Activated CD8-positive, alpha-beta memory T cell treated with anti-CD3 and anti-CD28 coated beads for 48 hours (primary cell): ENCODE results near the gene CAPG.
"Not testable (repeated sequence)": the region's sequence is repeated elsewhere in the genome, so short reads cannot be mapped to it uniquely, and the experiment has no call there.

Source experiments
- DNase-seq, 3 experiments: peaks; one replicate each; pipeline ENCODE4 v3.0.0-alpha.2; 2020; ENCODE audit warnings: low read depth in 2 of 3, low spot score in 2 of 3

The CAPG gene

DNA sequence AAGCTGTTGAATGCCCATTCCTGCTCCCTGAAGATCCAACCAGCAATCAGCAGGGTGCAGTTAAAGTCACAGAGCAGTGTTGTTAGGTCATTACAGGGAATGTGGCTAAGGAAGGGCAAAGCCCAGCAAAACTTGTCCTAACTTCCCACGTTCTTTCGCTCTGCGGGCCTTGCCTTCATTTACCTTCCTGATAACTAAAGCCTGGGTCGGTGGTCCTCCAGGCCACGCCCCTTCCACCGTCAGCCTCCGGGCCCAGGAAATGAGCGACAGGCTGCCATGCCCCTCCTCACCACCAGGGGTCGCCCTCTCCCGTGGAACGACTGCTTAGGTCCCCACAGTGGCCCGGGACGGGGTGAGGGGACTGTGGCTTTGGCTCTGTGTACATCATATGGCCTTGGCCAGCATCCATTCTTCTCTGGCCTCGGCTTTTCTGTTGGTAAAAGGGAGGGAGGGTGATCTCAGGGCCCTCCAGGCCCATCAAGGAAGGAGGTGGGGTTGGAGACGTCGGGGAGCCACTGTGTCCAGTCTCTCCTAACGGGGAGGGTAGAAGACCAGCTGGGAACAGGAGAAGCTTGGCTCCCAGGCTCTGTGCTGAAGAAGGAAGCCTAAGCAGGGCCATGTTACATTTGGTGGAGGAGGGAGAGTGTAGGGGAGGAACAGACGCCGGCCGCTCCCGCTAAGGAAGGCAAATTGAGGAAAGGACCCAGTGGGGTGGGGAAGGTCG, 10.5 kb upstream of the CAPG start:
- peak; percentile 70 to 99 (median 98) for DNase-seq

GRCh38 chr2:85419009-85419675, 9.0 kb upstream of the CAPG start:
- DNase-seq: no peak

DNA sequence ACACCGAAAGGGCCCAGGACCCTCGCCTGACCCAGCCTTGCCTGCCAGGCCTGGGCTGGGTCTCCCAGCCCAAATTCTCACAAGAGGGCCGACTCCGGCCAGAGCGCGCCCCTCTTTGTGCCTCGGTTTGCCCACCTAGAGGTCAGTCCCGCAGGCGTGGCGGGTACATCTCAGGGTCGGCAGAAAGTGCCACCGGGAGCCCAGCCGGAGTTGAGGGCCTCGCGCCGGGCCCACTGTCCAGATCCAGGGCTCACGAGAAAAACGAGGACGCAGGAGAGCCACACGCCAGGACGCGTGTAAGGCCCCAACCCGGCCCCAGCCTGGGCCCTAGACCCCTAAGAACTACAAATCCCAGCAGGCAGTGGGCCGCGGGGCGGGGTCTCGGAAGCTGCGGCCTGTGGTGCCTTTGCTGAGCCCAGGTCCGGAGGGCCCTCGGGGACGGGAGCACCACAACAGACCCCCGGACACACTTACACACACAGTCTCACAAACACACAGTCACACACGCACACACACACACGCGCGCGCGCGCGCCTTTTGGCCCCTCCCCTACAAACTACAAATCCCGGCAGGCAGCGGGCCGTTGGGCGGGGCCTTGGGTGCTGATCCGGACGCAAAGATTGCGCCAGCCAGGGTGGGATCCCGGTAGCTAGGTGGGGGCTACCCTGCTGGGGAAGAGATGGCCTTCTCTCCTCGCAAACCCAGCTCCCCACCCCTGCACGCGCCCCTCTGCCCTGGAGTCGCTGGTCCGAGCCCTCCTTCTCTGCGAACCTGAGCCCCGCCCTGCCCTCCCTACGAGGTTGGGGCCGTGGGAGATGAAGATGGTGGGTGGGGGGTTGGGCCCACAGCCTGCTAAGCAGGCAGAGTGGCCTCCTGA, 8.2 kb upstream of the CAPG start, which contains the start of gene SH2D6:
SH2D6 (plus strand) TSS at position 583 of the 877 bp plus-strand sequence. CDS start 10,752 bp downstream, outside the sequence.
- DNase-seq: peak; percentile 65 to 69 (median 66)

- no peak for DNase-seq
Observed at GRCh38 chr2:85415980-85416650, 5.9 kb upstream of the CAPG start.

DNA sequence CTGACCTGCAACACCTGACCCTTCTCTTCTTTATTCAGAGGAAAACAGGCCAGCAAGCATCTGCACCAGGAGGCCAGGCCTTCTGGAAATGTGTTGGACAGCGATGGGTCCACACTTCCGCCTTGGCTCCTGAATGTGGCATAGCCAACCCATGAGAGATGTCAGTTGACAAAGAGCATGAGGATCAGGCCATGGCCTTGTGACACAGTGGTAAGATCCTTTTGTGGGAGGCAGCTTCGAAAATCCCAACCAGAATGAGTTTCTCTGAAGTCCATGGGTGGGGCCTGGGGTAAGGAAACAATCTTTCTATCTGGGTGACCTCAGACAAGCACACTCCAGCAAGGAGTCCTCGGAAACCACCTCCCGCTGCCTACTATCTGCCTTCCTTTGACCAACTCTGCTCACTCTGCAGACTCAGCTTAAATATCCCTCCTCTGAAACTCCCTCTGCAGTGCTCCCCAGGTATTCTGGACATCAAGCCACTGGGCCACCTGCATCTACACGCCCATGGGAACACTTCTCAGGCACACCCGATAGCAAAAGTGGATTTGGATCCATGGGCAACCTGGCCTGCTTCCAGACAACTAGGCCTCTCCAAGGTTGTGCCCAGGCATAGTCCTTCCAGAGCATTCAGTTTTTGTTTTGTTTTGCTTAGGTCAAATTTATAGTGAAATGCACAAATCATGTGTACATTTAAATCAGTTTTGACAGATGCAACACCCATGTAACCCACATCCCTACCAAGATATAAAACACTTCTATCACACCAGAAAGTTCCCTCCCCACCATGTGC, 4.8 kb upstream of the CAPG start:
- DNase-seq: no peak

DNA sequence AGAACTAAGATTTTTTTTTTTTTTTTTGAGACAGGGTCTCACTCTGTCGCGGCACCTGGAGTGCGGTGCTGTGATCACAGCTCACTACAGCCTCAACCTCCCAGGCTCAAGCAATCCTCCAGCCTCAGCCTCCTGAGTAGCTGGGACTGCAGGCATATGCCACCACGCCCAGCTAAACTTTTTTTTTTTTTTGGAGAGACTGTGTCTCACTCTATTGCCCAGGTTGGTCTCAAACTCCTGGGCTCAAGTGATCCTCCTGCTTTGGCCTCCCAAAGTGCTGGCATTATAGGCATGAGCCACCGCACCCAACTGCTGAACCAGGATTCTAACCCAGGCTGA, 4.2 kb upstream of the CAPG start:
- DNase-seq: not testable (repeated sequence)

- peak in 1 of 3 experiments; percentile 36 for DNase-seq
Observed at GRCh38 chr2:85413592-85414420, 3.6 kb upstream of the CAPG start.

- no peak for DNase-seq
Observed at GRCh38 chr2:85411405-85411748, 1.2 kb upstream of the CAPG start.

- no peak for DNase-seq
Observed at GRCh38 chr2:85410584-85411404, 628 bp upstream of the CAPG start.

- peak in 1 of 3 experiments; percentile 58 for DNase-seq
Observed at GRCh38 chr2:85405201-85406059, 4.7 kb downstream of the CAPG start.

DNA sequence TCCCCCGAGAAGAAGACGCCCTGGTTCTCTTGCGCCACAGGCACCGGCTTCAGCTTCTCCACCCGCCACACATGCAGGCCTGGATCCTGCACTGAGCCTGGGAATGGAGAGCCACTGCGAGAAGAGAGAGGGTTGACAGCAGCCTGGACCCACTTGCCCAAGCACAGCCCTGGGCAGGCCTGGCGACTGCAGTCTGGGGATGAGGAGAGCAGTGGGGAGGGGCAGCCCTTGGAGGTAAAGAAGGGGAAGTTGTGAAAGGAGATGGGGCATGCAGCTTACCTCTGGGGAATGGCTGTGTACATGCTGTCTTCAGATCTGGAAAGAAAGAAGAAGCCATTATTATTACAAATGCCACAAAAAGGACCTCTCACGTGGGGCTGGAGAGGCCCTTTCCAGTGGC, 8.3 kb downstream of the CAPG start:
- DNase-seq: no peak

DNA sequence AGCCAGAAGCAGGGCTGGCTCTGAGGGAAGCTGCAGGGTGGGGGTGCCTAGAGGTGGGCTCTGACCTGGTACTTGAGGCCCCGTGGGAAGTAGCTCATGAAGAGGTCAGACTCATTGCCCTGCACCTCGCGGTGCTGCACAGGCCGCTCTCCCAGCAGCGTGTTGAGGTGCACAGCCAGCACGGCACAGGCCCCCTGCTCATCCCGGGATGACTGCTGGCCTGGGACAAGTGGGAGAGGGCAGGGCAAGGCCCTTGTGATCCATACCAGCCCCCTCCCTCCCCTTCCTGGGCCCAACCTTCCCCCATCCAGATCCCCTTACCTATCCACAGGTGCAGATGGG, 8.7 kb downstream of the CAPG start:
- DNase-seq: no peak

DNA sequence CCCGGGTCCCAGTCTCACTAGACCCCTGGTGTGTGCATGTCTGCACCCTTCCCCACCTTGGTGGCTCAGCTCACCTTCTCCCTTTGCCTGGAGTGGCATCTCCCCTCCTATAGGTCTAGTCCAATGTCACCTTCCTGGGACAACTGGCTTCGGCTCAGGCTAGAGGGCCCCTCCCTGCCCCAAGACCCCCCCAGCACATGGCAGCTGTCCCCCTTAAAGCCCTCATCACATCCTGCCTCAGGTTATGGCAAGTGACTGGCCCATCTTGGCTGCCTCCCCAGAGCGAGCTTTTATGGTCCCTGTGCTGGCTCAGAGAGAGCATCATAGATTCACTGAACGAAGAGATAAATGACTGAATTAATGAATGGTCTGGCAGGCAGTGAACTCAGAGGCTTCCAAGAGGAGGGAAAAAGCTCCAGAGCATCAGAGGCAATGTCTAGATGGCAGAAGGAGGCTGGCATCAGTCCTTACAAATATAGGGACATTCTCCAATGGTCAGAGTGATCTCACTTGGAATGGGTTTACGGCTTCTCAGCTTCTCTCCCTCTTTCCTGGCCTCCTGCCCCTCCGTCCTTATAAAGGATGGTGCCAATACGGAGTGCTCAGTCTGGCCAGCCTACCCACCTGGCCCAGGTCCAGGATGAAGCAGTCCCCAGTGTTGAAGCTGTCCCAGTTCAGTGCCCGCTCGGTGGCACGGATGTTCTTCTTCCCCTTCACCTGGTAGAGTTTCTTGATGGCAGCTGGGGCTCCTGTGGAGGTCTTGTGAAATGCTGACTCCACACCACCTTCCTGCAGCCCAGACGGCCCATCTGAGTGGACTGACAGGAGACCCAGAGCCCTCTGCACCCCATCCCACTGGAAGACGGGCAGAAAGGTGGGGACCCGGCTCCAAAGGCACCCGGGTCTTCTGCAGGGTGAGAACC, 9.4 kb downstream of the CAPG start:
- DNase-seq: no peak

DNA sequence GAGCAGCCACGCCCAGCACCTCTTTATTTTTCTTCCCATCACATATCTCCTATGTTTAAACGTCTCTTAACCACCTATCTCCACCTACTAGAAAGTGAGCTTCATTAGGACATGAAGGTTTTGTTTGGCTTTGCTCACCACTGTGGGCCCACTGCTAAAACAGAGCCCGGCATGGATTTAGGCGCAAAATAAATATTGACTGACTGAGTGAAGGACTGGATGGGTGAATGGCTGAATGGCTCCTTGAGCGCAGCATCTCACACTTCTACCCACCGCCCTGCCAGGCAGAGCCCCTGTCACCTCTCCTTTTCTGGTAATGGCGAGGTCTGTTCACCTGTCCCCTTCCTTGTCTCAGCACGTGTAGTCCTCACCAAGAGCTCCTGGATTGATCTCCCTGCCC, 10.1 kb downstream of the CAPG start:
- no peak for DNase-seq

DNA sequence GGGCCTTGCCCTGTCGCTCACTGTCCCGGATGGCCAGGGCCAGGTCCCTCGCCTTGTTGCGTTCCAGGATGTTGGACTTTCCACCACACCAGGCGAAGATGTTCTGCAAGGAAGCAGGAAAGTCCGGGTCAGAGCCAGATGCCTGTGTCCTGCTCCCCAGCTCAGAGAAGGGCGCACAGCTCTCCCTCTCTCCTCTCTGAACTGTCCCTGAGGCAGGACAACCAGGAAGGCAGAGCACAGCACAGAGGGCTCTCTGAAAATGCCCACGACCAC, 11.0 kb downstream of the CAPG start:
- no peak for DNase-seq

DNA sequence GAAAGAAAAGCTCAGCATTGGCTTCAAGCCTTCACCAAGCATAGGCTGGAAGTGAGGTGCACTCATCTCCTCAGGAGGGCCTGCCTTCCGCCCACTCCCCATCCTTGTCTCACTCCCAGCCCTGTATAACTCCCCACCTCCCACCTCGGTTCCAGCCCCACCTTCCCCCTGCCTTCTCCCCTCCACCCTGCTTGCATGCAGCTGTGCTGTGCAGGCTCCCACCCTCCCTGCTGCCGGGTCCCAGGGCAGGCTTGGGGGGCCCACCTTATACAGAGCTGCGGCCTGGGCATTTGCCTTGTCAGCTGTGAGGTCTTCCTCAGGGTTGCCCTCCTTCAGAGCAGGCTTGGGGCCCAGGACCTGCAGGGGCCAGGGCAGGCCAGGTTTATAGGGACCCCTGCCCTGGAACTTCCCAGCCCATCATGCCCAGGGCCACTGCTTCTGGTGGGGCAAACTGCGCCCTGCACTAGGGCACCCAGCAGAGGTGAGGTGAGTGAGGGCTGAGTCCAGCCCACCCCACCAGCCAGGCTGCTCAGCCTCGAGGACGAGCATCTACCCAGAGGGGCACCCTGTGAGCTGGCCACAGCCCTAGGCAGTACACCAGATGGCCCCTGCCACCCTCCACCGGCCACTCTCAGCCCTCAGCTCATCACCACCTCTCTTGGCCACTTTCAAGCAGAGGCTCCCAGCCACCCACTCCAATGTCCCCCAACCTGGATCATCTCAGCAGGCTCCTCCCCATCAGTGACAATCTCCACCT, 11.6 kb downstream of the CAPG start:
- DNase-seq: no peak
